GM21737 (cell line): Measurements from ENCODE around the gene MMP8.

Experiments used
- ATAC-seq: cut with Tn5 transposase; IDR thresholded peaks from one replicate; pipeline ENCODE4 v1.9.1; 2021; ENCODE audit warnings: mild to moderate bottlenecking, moderate library complexity; ENCODE audit not compliant: unreplicated experiment

MMP8 gene

DNA sequence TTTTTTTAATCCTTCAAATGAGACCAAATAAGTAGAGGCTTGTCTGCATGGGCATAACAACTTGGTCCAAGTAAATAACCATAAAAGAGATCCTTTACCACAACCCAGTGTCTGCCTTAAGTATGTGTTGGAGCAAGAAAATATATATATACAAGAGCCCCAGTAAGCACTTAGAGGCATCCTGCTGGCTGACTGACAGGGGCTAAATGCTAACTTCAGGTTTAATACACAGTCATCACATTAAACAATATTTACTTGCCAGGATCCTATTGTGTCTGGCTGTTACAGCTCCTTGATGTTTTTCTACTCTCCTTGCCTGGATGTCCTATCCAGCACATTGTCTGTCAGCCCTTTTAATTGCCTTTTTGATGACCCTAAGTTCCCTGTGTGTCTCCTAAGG lies 62.1 kb downstream of the MMP8 start:
- no peak for ATAC-seq
